Measurements from ENCODE around the gene NDUFV2.
"Not testable (repeated sequence)": the region's sequence is repeated elsewhere in the genome, so short reads cannot be mapped to it uniquely, and the experiment has no call there.

Gene NDUFV2

DNA sequence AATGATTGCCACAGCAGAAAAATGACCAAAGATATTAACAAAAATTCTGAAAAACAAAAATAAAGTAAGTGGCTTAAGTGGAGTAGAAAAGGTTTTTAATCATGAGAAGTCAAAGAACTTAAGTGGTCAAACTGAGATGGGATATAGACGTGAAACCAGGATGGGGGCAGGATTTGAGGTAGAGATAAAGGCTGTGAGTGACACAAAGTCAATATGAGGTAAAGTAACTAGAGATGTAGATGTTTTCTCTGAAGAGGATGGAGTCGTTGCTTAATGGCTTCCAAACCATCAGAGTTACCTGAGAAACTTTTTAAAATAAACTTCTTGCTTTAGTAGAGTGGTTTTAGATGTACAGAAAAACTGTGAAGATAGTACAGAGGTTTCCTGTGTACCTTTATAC is 55.3 kb downstream of the NDUFV2 start:
- no peak for DNase-seq

DNA sequence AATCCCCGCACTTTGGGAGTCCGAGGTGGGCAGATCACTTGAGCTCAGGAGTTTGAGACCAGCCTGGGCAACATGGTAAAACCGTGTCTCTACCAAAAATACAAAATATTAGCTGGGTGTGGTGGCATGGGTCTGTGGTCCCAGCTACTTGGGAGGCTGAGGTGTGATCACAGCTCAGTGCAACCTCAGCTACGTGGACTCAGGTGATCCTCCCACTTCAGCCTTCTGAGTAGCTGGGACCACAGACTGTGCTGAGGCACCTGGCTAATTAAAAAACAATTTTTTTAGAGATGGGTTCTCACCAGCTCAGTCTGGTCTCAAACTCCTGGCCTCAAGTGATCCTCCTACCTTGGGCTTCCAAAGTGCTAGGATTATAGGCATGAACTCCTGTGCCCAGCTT is 57.5 kb downstream of the NDUFV2 start:
- no peak for DNase-seq

DNA sequence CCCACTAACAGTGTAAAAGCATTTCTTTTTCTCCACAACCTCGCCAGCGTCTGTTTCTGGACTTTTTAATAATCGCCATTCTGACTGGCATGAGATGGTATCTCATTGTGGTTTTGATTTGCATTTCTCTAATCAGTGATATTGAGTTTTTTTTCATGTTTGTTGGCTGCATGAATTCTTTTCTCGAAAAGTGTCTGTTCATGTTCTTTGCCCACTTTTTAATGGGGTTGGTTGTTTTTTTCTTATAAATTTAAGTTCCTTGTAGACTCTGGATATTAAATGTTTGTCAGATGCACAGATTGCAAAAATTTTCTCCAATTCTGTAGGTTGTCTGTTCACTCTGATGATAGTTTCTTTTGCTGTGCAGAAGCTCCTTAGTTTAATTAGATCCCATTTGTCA is 60.2 kb downstream of the NDUFV2 start:
- not testable (repeated sequence) for DNase-seq

DNA sequence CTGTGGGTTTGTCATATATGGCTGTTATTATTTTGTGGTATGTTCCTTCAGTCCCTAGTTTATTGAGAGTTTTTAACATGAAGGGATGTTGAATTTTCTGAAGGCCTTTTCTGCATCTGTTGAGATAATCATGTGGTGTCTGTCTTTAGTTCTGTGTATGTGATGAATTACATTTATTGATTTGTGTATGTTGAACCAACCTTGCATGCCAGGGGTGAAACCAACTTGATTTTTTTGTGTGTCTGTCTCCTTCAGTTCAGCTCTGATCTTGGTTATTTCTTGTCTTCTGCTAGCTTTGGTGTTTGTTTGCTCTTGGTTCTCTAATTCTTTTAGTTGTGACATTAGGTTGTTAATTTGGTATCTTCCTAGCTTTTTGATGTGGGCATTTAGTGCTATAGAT is 61.6 kb downstream of the NDUFV2 start:
- DNase-seq = not testable (repeated sequence)

DNA sequence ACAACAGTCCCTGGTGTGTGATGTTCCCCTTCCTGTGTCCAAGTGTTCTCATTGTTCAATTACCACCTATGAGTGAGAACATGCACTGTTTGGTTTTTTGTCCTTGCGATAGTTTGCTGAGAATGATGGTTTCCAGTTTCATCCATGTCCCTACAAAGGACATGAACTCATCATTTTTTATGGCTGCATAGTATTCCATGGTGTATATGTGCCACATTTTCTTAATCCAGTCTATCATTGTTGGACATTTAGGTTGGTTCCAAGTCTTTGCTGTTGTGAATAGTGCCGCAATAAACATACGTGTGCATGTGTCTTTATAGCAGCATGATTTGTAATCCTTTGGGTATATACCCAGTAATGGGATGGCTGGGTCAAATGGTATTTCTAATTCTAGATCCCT is 63.4 kb downstream of the NDUFV2 start:
- DNase-seq = not testable (repeated sequence)

DNA sequence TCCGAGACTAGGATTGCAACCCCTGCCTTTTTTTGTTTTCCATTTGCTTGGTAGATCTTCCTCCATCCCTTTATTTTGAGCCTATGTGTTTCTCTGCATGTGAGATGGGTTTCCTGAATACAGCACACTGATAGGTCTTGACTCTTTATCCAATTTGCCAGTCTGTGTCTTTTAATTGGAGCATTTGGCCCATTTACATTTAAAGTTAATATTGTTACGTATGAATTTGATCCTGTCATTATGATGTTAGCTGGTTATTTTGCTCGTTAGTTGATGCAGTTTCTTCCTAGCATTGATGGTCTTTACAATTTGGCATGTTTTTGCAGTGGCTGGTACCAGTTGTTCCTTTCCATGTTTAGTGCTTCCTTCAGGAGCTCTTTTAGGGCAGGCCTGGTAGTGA is 67.0 kb downstream of the NDUFV2 start:
- DNase-seq = not testable (repeated sequence)

DNA sequence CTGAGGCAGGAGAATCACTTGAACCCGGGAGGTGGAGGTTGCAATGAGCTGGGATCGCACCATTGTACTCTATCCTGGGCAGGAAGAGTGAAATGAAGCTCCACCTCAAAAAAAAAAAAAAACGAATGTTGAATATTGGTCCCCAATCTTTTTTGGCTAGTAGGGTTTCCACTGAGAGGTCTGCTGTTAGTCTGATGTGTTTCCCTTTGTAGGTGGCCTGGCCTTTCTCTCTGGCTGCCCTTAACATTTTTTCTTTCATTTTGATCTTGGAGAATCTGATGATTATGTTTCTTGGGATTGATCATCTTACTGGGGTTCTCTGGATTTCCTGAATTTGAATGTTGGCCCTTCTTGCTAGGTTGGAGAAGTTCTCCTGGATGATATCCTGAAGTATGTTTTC is 69.4 kb downstream of the NDUFV2 start:
- not testable (repeated sequence) for DNase-seq

DNA sequence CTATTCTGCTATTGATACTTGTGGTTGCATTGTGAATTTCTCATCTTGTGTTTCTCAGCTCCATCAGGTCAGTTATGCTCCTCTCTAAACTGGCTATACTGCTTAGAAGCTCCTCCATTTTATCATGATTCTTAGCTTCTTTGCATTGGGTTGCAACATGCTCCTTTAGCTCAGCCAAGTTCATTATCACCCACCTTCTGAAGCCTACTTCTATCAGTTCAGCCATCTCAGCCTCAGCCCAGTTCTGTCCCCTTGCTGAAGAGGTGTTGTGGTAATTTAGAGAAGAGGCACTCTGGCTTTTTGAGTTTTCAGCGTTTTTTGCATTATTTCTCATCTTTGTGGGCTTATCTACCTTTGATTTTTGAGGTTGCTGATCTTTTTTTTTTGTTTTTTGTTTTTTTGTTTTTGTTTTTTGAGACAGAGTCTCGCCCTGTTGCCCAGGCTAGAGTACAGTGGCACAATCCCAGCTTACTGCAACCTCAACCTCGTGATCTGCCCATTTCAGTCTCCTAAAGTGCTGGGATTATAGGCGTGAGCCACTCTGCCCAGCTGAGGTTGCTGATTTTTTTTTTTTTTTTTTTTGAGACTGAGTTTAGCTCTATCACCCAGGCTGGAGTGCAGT is 70.1 kb downstream of the NDUFV2 start:
- no peak for DNase-seq

DNA sequence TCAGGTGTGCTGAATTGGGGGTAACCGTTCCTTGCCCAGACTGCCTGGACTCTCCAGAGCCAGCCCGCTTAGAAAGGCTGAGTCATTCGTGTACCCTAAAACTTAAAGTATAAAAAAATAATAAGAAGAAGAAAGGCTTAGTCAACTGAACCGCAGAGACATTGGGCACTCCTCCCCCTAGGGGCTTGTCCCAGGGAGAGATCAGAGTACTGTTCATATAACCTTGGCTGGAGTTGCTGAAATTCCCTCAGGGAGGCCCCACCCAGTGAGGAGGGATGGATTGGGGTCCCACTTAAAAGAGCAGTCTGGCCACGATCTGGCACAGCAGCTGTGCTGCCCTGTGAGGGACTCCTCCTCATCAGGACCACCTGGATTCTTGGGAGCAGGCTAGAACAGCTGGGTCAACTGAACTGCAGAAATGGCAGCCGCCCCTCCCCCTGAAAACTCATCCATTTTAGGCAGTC is 71.3 kb downstream of the NDUFV2 start:
- DNase-seq = no peak

DNA sequence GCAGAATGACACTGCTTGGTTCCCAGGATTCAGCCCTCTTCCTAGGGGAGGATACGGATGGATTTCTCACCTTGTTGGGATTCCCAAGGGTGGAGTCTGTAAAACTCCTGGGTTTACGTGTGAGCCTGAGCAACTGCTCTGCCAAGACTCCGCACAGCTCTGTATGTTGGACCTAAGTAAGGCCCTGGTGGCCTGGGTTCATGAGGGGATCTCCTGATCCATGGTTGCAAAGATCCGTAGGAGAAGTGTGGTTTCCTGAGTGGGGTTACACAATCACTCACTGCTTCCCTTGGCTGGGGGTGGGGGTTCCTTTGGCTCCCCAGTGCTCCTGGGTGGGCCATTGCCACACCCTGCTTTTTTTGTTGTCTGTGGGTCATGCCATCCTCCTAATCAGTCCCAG is 71.8 kb downstream of the NDUFV2 start:
- DNase-seq = no peak

DNA sequence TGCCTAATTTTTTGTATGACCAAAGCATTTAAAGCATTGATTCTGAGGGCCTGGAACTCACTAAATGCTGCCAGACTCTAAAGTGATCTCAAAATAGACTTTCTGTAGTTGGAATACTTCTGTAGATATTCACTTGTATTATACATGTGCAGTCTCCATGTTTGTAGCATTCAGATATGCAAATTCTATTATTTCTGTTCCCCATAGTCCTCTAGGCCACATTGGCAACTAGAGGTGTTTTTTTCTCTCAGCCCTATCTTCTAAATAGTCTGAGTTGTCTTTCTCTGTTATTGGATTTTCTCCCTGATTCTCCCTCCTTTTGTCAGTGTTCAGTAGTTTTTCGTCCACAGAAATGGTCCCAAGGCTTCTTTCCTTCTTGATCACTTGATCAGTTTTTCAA is 72.6 kb downstream of the NDUFV2 start:
- no peak for DNase-seq

DNA sequence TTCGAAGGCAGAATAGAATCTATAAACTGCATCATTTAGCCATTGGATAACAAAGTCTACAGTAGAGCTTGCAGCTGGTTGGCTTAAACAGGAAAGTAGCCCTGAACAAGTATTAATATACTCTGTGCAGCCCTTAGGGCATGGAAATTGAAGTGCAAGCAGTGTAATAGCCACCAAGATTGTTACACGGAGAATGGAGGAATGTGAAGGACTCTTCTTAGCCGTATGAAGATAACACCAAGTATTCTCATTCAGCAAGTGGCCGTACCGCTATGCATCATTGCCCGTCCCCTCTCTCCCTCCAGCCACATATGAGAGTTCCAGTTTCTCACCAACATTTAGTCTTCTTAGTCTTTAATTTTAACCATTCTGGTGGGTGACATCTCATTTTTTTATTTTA is 74.5 kb downstream of the NDUFV2 start:
- DNase-seq = no peak

DNA sequence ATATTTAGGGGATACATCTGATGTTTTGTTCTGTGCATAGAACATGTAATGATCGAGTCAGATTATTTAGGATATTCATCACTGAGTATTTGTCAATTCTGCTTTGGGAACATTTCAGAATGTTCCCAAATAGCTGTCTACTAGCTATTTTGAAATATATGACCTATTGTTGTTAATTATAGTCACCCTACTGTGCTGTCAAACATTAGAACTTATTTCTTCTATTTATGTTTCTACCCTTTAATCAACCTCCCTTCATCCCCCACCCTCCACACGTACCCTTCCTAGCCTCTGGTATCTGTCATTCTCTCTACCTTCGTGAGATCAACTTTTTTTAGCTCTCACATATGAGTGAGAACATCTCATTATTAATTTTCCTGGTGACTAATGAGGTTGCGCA is 75.0 kb downstream of the NDUFV2 start:
- DNase-seq = no peak

DNA sequence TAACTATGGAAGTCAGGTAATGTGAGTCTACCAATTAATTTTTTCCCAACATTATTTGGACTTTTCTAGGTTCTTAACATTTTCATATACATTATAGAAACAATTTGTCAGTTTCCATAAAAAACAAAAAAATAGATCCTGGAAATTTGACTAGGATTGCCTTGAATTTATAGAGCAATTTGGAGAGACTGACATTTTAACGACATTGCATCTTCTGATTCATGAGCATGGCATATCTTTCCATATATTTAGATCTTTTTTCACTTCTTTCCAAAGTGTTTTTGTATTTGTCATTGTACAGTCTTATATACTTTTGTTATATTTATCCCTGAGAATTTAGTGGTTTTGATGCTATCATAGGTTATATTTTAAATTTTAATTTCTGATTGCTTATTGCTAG is 76.1 kb downstream of the NDUFV2 start:
- no peak for DNase-seq

DNA sequence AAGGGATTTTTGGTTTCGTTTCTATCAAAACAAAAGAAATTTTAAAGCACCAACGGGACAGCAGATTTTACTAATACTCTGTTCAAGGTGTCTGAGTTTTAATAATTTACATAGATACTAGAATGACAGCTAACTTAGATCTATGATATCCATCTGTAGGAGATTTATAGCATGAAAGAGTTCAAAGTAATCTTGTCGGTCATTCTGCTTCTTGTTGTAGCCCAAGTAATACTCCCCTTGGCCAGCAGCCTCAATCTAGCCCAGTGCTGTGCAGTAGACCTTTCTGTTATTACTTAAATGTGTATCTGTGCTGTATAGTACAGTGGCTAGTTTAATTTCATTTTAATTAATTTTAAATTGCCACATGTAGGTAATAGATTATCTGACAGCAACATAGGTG is 78.8 kb downstream of the NDUFV2 start:
- DNase-seq = no peak

DNA sequence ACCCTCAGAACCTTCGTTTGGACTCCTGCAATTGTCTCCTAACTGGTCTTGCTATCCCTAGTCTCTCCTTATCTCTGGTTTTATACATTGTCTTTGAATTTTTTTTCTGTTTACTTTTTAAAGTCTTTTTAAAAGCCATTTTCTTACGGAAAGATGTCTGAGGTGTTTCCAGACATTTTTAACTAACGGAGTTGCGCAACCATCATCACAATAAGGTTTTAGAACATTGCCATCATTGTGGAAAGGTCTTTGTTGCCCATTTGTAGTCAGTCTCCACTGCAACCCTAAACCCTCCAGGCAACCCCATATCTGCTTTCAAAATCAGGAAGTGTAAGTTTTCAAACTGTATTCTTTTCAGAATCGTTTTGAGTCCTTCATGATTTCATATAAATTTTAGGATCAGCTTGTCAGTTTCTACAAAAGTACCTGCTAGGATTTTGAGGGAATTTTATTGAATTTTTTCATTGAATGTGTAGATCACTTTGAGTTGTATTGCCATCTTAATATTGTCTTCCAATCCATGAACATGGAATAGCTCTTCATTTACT is 80.4 kb downstream of the NDUFV2 start:
- no peak for DNase-seq

Measured in activated gamma-delta T cell (primary cell).